ENCODE results near the gene IL1RL2.

- TF ChIP-seq POLR2A (IDR thresholded peaks at IDR 0.05), result no peak
- no peak for TF ChIP-seq CTCF (IDR thresholded peaks at IDR 0.05)
Observed at GRCh38 chr2:102143450-102143985, 43.3 kb upstream of the IL1RL2 start.
